Measurements from ENCODE around the gene HOXA9. TPM values are rescaled to one million over a fixed set of nuclear protein-coding genes. Genes with fewer than 3 reads are reported as not detected.

HOXA9 gene
- total RNA-seq, 1 donor from 2014 or later = 0.80 TPM

- no peaks in the 10 kb centered on the region for H3K9me3 Mint-ChIP-seq (ENCODE audit: unreplicated experiment)
- H3K4me3 Mint-ChIP-seq (ENCODE audit: unreplicated experiment) = peak overlapping the region; percentile 84
- peaks cover 27% of the 10 kb centered on the region for H3K27me3 Mint-ChIP-seq (ENCODE audit: unreplicated experiment)
- no peak for TF ChIP-seq CTCF (IDR thresholded peaks at IDR 0.05; ENCODE audit: unreplicated experiment)
- no peak overlapping the region for H3K27ac Mint-ChIP-seq (ENCODE audit: unreplicated experiment)
- H3K4me1 Mint-ChIP-seq (ENCODE audit: unreplicated experiment) = peaks cover 32% of the 10 kb centered on the region
- no peak for DNase-seq (ENCODE audit: low spot score)
- no peaks in the 10 kb centered on the region for H3K36me3 Mint-ChIP-seq (ENCODE audit: low read depth, unreplicated experiment)
Measured at GRCh38 chr7:27200761-27201579, 35.6 kb upstream of the HOXA9 start.

- no peak for TF ChIP-seq CTCF (IDR thresholded peaks at IDR 0.05; ENCODE audit: unreplicated experiment)
- no peaks in the 10 kb centered on the region for H3K36me3 Mint-ChIP-seq (ENCODE audit: low read depth, unreplicated experiment)
- peak within 1 kb of the TSS; percentile 88 for H3K4me3 Mint-ChIP-seq (ENCODE audit: unreplicated experiment)
- no peak within 1 kb of the TSS for H3K27ac Mint-ChIP-seq (ENCODE audit: unreplicated experiment)
- no peaks in the 10 kb centered on the region for H3K9me3 Mint-ChIP-seq (ENCODE audit: unreplicated experiment)
- DNase-seq (ENCODE audit: low spot score) = no peak
- H3K27me3 Mint-ChIP-seq (ENCODE audit: unreplicated experiment) = peaks cover 26% of the 10 kb centered on the region
- peaks cover 26% of the 10 kb centered on the region for H3K4me1 Mint-ChIP-seq (ENCODE audit: unreplicated experiment)
Measured at GRCh38 chr7:27199849-27200760, 34.8 kb upstream of the HOXA9 start, which contains the start of gene HOXA13. HOXA13 (minus strand) TSS chr7:27200091; CDS start chr7:27200077, 14 bp downstream.

GRCh38 chr7:27198871-27199801, 33.8 kb upstream of the HOXA9 start:
- DNase-seq (ENCODE audit: low spot score) = no peak
- Mint-ChIP-seq H3K27me3 (ENCODE audit: unreplicated experiment) (peaks cover 27% of the 10 kb centered on the region), H3K4me1 (ENCODE audit: unreplicated experiment) (peaks cover 22% of the 10 kb centered on the region), H3K36me3 (ENCODE audit: low read depth, unreplicated experiment) (no peaks in the 10 kb centered on the region), H3K4me3 (ENCODE audit: unreplicated experiment) (no peak overlapping the region), H3K9me3 (ENCODE audit: unreplicated experiment) (no peaks in the 10 kb centered on the region), H3K27ac (ENCODE audit: unreplicated experiment) (no peak overlapping the region)
- no peak for TF ChIP-seq CTCF (IDR thresholded peaks at IDR 0.05; ENCODE audit: unreplicated experiment)

- H3K9me3 Mint-ChIP-seq (ENCODE audit: unreplicated experiment) = no peaks in the 10 kb centered on the region
- no peak for DNase-seq (ENCODE audit: low spot score)
- H3K27ac Mint-ChIP-seq (ENCODE audit: unreplicated experiment) = peak overlapping the region; percentile 19
- H3K27me3 Mint-ChIP-seq (ENCODE audit: unreplicated experiment) = peaks cover 29% of the 10 kb centered on the region
- no peak for TF ChIP-seq CTCF (IDR thresholded peaks at IDR 0.05; ENCODE audit: unreplicated experiment)
- peak overlapping the region; percentile 13 for H3K4me3 Mint-ChIP-seq (ENCODE audit: unreplicated experiment)
- no peaks in the 10 kb centered on the region for H3K36me3 Mint-ChIP-seq (ENCODE audit: low read depth, unreplicated experiment)
- H3K4me1 Mint-ChIP-seq (ENCODE audit: unreplicated experiment) = peaks cover 22% of the 10 kb centered on the region
Measured at GRCh38 chr7:27198138-27198841, 33.0 kb upstream of the HOXA9 start.
